Peyer's patch (tissue), 4 donors: ENCODE results near the gene ATXN1. TPM values are rescaled to one million over a fixed set of nuclear protein-coding genes. Genes with fewer than 3 reads are reported as not detected.

Experiments
- DNase-seq, 3 donors: peaks; one replicate each; pipeline ENCODE4 v3.0.0-alpha.2; 2017 to 2019
- H3K27ac ChIP-seq, 4 donors: fragments of 200-600 bp; sonication (generic); one replicate each; pipeline ENCODE4 v1.5.1; 2016 to 2019
- H3K27me3 ChIP-seq, 2 donors: fragments of 200-600 bp; sonication (generic); one replicate each; pipeline ENCODE4 v1.5.1; 2019
- H3K36me3 ChIP-seq, 3 donors: fragments of 200-600 bp; sonication (generic); one replicate each; pipeline ENCODE4 v1.5.1; 2016 to 2019
- H3K4me1 ChIP-seq, 4 donors: fragments of 200-600 bp; sonication (generic); one replicate each; pipeline ENCODE4 v1.5.1; 2016 to 2019
- H3K4me3 ChIP-seq, 4 donors: fragments of 200-600 bp; sonication (generic); 1 replicate in 3 of 4; 2 replicates in 1 of 4; pipeline ENCODE4 v1.5.1; 2016 to 2019; ENCODE audit warnings: mild to moderate bottlenecking in 1 of 4
- H3K9me3 ChIP-seq, 4 donors: fragments of 200-600 bp; sonication (generic); one replicate each; pipeline ENCODE4 v1.5.1; 2016 to 2019; ENCODE audit warnings: mild to moderate bottlenecking in 1 of 4
- CTCF ChIP-seq, 6 experiments: fragments of 450-650 bp in 4 of 6; fragments of 200-600 bp in 2 of 6; sonication (generic) in 1 of 6; IDR thresholded peaks; one replicate each; pipeline ENCODE4 v1.5.1; 2017 to 2019; ENCODE audit warnings: antibody characterized with exemption in 6 of 6, mild to moderate bottlenecking in 3 of 6, moderate library complexity in 1 of 6
- POLR2A ChIP-seq, 2 donors: fragments of 450-650 bp; IDR thresholded peaks; one replicate each; pipeline ENCODE4 v1.5.1; 2017; ENCODE audit warnings: antibody characterized with exemption in 2 of 2, mild to moderate bottlenecking in 2 of 2, moderate library complexity in 2 of 2
- total RNA-seq, 4 donors: library from RNA; depleted of rRNA; stranded (reverse); fragments of >200 nt; gene quantifications; one replicate each; pipeline ENCODE4 v1.1.0, GENCODE V29; 2016

The ATXN1 gene
- total RNA-seq, 4 donors from 2014 or later = 34.7 to 48.5 (median 43.1) TPM

GRCh38 chr6:16352821-16353438 is 408.3 kb downstream of the ATXN1 start:
- H3K27ac ChIP-seq = no peak overlapping the region
- no peak for TF ChIP-seq POLR2A (IDR thresholded peaks at IDR 0.05)
- TF ChIP-seq CTCF (IDR thresholded peaks at IDR 0.05) = no peak
- no peaks in the 10 kb centered on the region for H3K9me3 ChIP-seq
- no peaks in the 10 kb centered on the region for H3K36me3 ChIP-seq
- no peak overlapping the region for H3K4me3 ChIP-seq
- peaks cover 0 to 9% (median 0%) of the 10 kb centered on the region in 4 donors for H3K4me1 ChIP-seq
- DNase-seq = no peak
- no peaks in the 10 kb centered on the region for H3K27me3 ChIP-seq

GRCh38 chr6:16352258-16352635 is 409.0 kb downstream of the ATXN1 start:
- Histone ChIP-seq H3K4me1 (peaks cover 0 to 9% (median 0%) of the 10 kb centered on the region in 4 donors), H3K9me3 (no peaks in the 10 kb centered on the region), H3K27ac (peak overlapping the region in 1 of 4 donors; percentile 34), H3K27me3 (no peaks in the 10 kb centered on the region), H3K4me3 (no peak overlapping the region), H3K36me3 (no peaks in the 10 kb centered on the region)
- no peak for TF ChIP-seq POLR2A (IDR thresholded peaks at IDR 0.05)
- no peak for TF ChIP-seq CTCF (IDR thresholded peaks at IDR 0.05)
- no peak for DNase-seq

GRCh38 chr6:16349544-16349943 is 411.7 kb downstream of the ATXN1 start:
- peaks cover 0 to 18% (median 0%) of the 10 kb centered on the region in 4 donors for H3K4me1 ChIP-seq
- no peak for DNase-seq
- no peaks in the 10 kb centered on the region for H3K9me3 ChIP-seq
- no peaks in the 10 kb centered on the region for H3K27me3 ChIP-seq
- no peak overlapping the region for H3K4me3 ChIP-seq
- H3K27ac ChIP-seq = no peak overlapping the region
- no peak for TF ChIP-seq CTCF (IDR thresholded peaks at IDR 0.05)
- TF ChIP-seq POLR2A (IDR thresholded peaks at IDR 0.05) = no peak
- no peaks in the 10 kb centered on the region for H3K36me3 ChIP-seq

GRCh38 chr6:16346831-16347230 is 414.4 kb downstream of the ATXN1 start:
- no peak for TF ChIP-seq CTCF (IDR thresholded peaks at IDR 0.05)
- TF ChIP-seq POLR2A (IDR thresholded peaks at IDR 0.05) = no peak
- H3K27ac ChIP-seq = no peak overlapping the region
- no peaks in the 10 kb centered on the region for H3K36me3 ChIP-seq
- no peaks in the 10 kb centered on the region for H3K27me3 ChIP-seq
- DNase-seq = no peak
- H3K4me1 ChIP-seq = peaks cover 0 to 18% (median 0%) of the 10 kb centered on the region in 4 donors
- no peak overlapping the region for H3K4me3 ChIP-seq
- H3K9me3 ChIP-seq = no peaks in the 10 kb centered on the region

GRCh38 chr6:16345449-16346330 is 415.6 kb downstream of the ATXN1 start:
- Histone ChIP-seq H3K9me3 (no peaks in the 10 kb centered on the region), H3K36me3 (no peaks in the 10 kb centered on the region), H3K4me1 (peaks cover 0 to 16% (median 0%) of the 10 kb centered on the region in 4 donors), H3K4me3 (no peak overlapping the region), H3K27ac (peak overlapping the region in 1 of 4 donors; percentile 1), H3K27me3 (no peaks in the 10 kb centered on the region)
- peak in 1 of 3 donors; percentile 10 for DNase-seq
- no peak for TF ChIP-seq POLR2A (IDR thresholded peaks at IDR 0.05)
- TF ChIP-seq CTCF (IDR thresholded peaks at IDR 0.05) = no peak
